HG02623 (cell line): ENCODE results near the gene EAF2.
A peak's percentile ranks its signal among the peaks of the same experiment; 100 is the strongest.

Experiments used
- ATAC-seq: cut with Tn5 transposase; IDR thresholded peaks from one replicate; pipeline ENCODE4 v1.9.1; 2021; ENCODE audit warnings: moderate library complexity; ENCODE audit not compliant: unreplicated experiment

Gene EAF2

DNA sequence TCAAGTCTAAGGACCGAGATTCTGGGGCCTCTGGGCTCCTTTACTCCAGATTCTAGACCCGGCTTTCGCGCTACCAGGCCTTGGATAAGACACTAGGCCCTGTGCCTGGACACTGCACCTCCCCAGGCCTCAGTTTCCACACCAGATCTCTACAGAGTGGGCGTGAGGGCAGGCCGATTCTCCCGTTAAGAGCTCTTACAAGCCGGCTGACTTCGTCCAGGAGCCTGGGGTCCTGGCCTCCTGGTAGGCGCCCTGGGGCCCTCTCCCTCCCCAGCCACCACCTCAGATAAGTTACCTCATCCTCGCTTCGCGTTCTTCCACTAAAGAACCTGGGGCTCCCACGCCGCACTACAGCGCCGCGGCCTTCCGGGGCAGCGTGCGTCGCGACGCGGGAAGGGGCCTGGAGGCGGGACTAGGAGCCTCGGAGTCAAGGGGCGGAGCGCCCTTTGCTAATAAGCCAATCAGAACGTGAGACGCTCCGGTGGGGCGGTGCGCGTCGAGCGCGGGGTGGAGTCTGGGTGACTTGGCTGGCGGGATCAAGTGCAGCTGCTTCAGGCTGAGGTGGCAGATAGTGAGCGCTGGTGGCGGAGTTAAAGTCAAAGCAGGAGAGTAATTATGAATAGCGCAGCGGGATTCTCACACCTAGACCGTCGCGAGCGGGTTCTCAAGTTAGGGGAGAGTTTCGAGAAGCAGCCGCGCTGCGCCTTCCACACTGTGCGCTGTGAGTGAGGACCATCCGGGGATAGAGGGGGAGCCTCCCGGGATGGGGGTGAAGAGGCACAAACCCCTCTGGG, at the start of gene EAF2, which contains the start of gene IQCB1:
Gene EAF2, plus strand, starts transcription at position 539 of the 794 bp plus-strand sequence. Its CDS starts 77 bp downstream, at position 616.
Gene IQCB1, minus strand, starts transcription at position 390 of the 794 bp plus-strand sequence. CDS start 6,100 bp downstream, outside the sequence.
- peak; percentile 96 for ATAC-seq

DNA sequence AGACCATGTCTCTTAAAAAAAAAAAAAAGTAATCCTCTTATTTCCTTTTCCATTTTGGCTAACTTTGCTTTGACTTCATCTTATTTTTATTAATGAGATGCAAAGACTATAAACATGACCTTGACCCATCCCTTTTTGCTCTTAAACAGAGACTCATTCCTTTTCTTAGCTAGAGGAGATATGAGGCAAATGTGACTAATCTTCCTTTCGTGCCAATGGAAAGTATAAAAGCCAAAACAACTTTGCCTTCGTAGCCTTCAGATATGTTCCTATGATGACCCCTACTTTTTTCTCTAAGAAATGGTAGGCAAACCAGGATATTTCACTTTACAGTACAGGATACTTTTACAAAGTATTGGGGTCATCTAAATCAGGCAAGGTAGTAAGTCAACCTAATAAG, 48.5 kb upstream of the EAF2 start:
- ATAC-seq = no peak

DNA sequence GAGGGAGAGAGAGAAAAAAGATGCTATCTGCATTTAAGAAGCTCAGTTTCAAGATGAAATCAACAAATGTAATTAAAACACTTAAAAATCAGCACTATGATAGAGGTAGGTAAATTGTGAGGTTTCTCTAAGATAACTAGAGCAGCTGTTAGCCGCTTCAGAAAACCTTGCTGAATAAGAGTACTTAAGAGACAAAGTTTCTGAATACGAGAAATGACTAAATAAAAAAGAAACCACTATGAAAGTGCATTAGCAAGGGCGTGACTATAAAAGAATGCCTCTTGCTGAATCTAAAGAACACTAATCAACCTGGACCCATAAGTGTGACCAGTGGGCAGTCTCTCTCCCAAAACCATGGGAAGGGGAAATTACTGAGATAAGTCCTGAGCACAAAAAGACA, 41.9 kb upstream of the EAF2 start:
- ATAC-seq = no peak

DNA sequence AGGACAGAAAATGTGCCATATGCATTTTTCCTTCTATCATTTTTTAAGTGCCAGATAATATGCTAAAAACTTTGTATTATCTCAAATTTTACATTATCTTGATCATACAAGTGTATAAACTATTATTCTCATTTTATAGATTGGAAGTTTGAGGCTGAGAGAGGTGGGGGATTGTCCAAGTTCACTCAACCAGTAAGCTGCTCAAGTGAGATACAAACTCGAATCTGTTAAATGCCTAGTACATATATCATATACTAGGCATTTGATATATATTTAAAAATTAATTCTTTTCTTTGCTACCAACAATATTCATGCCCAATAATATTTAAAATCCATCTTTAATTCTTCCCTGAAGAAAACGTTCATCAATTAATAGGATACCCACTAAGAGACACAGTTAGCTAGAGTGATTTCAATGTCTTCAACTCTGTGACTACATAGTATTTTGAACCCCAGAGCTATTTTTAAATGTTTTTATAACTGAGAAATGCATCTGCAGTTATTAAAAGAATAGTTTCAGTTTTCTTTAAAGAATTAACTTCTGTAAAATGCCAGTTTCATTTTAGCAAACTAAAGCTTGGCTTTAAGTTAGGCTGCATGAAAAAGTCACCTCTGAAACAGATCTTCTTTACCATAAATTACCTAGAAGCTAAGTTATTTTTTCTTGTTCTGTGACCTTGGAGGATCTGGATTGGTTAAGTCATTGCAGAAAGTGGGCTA, 40.6 kb upstream of the EAF2 start:
- no peak for ATAC-seq

DNA sequence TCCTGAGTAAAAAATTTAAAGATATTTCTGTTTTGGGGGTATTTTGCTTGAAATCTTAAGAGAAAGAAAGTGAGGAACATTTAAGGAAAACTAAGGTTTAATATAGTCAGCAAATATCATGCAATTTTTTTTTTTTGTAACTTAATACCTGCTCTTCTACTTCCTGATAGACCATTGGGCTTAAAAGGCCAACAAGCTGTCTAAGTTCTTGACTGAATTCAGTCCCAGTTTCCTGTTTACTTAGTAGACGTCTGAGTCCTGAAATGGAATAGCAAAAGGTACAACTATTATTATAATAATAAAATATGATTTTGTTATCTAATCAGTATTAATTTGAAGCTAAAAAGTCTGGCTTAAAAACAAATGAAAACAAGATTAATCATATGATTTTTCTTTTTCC, 38.0 kb upstream of the EAF2 start:
- ATAC-seq = no peak

DNA sequence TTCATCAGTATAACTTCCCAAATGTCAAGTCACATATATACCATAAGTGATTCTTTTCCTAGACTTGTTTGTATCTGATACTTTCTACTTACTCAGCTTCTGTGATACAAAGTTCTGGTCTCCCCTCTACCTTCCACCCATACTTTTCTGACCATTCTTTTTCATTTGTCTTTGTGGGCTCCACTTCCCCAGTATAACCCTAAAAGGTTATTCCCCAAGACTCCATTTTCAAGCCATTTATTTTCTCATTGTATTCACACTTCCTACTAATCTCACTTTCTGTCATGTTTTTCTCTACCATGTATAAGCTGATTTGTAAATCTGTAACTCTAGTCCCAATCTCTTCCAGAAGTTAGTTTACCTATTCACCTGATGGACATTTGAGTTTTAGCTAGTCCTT, 34.1 kb upstream of the EAF2 start:
- no peak for ATAC-seq

DNA sequence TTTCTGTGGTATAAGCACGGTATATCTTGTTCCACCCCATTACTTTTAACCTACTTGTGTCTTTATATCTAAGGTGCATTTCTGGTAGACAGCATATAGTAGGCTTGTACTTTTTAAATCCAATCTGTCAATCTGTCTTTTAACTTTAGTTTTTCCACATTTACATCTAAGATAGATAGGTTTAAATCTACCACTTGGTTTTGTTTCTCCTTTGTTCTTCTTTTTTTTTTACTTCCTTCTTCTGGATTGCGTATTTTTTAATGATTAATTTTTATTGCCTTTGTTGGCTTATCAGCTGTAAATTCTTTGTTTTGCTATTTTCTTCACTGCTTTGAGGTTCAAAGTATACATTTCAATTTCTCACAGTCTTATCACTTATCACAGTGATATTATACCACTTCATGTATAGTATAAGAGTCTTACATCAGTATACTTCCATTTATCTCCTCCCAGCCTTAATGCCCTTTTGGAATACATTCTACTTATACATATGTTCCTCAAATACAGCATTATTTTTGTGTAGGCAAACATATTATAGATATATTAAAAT, 31.2 kb upstream of the EAF2 start:
- no peak for ATAC-seq

DNA sequence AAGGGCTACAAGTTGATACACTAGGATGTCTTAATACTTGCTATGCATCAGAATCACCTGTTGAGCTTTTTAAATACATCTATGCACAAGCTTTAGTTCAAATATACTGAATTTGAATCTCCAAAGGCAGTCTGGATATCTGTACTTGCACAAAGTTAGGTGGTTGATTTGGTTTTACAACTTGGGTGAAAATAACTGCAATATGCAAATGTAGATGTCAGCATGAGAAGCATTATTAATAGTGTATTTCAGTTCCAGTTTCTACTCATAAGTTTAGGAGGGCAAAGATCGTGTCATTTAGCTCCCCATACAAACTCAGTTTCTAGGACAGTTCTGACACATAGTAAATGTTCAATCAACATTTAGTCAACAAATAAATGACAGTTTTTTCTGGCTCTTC, 25.8 kb upstream of the EAF2 start:
- ATAC-seq = peak; percentile 95

DNA sequence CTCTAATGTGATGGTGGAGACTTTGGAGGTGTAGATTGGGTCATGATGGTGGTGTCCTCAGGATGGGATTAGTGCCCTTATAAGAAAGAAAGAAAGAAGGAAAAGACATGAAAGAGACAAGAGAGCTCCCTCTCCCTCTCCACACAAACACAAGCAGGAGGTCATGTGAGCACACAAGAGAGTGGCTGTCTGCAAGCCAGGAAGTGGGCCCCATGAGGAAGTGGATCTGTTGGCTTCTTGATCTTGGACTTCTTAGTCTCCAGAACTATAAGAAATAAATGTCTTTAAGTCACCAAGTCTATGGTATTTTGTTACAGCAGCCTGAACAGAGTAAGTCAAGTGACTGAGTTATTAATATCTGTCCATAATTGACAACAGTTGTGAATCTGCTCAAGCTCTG, 17.3 kb upstream of the EAF2 start:
- no peak for ATAC-seq

DNA sequence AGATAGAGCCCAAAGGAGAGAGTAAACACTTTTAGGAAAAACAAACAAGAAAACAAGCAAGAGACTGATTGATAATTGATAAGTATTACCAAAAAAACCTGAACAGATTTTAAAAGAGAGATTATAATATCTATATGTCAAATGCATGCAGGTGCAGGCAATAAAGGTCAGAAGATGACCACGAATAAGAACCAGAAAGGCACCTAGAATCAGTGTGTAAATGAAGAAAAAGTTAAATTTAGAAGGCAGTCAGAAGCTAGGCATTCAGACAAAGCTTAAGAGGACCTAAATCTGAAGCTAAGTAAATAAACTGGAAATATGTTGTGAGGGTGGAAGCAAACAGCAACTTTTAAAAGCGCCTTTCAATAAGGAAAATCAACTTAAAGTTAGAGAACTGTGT, 16.4 kb upstream of the EAF2 start:
- no peak for ATAC-seq

DNA sequence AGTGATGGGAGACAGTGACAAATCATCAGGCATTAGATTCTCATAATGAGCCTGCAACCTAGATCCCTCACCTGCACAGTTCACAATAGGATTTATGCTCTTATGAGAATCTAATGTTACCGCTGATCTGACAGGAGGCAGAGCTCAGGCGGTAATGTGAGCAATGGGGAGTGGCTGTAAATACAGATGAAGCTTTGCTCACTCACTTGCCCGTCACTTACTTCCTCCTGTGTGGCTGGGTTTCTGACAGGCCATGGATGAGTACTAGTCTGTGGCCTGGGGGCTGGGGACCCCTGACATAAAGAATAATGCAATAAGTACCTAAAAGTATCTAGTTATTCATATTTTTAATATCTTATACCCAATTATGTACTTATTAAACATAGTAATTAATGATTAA, 15.8 kb upstream of the EAF2 start:
- no peak for ATAC-seq

DNA sequence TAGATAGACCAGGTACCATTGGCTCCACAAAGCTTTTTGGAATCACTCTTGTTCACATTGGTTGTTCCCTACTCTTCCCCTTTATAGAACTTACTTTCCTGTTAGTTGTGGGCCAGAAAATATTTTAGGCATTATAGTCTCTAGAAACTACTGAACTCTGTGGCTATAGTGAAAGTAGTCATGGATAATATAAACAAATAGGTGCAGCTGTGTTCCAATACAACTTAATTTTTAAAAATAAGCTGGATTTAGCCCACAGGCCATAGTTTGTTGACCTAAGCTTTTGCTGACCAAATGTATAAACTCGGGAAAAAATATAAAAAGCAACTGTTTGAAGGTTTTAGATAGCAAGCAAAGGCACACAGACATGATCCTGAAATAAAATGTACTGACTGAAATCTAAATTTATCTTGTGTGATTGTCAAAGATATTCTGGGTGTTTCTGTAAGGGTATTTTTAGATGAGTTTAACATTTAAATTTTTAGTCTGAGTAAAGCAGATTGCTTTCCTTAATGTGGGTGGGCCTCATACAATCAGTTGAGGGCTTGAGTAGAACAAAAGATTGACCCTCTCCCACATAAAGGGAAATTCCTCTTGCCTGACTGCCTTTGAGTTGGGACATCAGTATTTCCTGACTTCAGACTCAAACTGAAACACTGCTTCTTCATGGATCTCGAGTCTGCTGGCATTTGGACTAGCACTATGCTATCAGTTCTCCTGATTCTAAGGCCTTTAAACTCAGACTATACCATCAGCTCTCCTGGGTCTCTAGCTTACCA, 13.4 kb upstream of the EAF2 start:
- ATAC-seq = no peak

DNA sequence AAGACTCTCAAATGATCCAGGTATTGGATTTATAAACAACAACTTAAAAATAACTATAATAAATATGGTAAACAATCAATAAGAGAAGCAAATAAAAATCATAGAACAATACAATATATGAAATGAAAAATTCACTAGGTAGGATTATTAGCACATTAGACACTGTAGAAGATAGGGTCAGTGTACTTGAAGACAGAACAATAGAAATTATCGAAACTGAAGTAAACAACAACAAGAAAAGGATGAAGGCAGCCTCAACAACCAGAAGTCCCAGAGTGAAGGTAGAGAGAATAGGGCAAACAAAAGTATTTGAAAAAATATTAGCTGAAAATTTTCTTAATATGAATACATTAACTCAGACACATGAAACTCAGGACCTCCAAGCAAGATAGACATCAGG, 12.0 kb upstream of the EAF2 start:
- no peak for ATAC-seq

DNA sequence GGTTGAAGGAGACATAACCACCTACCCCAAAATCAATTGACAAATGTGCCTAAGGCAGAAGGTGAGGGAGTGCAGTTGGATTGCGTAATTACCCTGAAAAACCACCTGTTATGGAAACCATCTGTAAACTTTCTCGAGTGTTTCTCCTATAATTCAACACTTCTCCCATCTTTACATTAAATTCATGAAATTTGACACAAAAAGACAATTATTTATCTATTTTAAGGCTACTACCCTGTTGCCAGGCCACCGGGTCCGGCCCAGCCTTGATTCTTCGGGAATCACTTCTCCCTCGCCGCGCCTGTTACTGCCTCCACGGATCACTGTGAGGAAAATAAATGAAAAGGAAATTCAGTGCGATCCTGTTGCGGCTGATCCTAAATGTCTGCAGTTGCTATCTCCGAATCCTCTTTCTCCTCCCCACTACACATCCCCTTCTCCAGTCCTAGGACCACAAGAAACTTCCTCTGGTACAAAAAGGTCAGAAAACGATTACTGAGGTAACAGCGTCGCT, 795 bp upstream of the EAF2 start:
- no peak for ATAC-seq

DNA sequence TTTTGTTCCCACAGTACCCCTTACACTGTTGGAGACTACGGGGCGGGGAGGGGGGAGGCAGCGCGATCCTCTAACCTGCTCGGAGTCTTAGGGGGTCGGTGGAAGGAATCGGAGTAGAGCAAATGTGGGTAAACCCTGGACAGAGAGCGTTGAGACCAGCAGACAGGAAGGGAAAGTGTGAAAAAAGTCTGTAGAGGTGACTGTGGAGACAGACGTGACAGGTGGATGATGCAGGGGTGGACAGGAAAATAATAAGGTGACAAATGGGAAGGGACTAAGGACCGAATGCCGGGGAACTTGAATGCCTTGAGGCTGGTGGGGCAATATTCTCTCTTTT, 424 bp downstream of the EAF2 start:
- peak; percentile 13 for ATAC-seq

DNA sequence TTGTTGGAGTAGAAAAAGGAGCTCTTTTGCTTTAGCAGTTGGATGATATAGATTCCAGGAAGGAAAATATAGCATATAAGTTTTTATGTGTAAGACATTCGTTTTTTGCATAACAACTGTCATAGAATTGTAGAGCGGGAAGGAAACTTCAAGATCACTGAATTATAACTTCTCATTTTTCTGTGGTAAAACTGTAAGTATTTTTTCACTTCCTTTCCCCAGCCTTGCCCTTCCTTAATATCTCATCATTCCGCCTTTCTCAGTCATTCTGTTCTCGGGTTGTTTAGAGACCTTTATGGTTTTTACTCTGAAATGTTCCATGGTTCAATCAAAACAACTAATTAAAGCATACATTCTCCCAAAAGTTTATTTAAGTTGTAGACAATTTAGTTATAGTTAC, 1.1 kb downstream of the EAF2 start:
- no peak for ATAC-seq

DNA sequence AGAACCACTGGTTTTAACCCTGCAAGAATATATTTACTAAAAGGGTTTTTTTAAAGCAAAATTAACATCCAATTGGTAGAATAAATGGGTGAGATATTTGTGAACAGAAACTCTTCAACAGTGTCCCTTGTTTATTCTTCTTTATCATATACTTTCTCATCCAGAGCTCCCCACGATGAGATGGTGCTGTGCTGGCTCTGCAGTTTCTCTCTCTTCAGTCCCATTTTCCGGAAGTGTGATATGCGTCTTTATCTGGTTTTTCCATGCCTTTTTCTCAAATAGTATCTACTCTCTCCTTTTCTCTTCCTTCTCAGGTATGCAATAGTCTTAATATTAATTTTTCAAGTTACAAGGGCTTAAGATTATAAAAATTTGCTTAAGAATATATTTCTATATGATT, 1.5 kb downstream of the EAF2 start:
- no peak for ATAC-seq

DNA sequence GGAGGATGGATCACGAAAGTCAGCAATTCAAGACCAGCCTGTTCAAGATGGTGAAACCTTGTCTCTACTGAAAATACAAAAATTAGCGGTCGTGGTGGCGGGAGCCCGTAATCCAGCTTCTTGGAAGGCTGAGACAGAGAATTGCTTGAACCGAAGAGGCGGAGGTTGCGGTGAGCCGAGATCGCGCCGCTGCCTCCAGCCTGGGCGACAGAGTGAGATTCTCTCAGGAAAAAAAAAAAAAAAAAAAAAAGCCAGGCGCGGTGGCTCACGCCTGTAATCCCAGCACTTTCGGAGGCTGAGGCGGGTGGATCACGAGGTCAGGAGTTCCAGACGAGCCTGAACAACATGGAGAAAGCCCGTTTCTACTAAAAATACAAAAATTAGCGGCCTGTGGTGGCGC, 5.0 kb downstream of the EAF2 start:
- no peak for ATAC-seq

DNA sequence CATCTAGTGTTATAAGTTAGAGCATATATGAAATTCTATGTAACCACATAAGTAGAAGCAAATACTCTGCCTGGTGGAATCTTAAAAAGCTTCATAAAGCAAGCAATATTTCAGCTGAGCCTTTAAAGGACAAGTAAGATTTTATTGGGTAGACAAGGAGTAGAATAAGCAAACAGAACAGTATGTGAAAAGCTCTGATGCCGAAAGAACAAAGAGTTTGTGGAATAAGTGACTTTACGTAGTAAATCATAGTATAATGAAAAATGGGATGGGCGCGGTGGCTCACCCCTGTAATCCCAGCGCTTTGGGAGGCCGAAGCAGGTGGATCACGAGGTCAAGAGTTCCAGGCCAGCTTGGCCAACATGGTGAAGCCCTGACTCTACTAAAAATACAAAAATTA, 9.9 kb downstream of the EAF2 start:
- no peak for ATAC-seq

DNA sequence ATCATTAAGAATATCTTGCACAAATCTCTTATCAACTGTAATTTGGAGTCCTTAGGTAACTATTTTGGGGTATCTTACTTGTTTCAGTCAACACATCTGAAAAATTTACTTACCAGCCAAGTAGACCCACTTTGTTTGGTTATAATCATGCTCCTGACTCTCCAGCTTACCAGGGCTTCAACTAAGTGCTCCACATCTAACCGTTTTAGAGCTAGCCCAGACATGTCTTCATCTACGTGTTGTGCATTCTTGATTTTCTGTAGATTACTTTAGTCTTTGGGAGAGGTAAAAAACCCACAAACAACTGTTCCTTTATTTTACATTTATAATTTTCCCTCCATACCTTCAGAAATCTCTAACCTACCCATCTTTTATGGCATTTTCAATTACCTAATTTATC, 17.2 kb downstream of the EAF2 start:
- ATAC-seq = no peak

DNA sequence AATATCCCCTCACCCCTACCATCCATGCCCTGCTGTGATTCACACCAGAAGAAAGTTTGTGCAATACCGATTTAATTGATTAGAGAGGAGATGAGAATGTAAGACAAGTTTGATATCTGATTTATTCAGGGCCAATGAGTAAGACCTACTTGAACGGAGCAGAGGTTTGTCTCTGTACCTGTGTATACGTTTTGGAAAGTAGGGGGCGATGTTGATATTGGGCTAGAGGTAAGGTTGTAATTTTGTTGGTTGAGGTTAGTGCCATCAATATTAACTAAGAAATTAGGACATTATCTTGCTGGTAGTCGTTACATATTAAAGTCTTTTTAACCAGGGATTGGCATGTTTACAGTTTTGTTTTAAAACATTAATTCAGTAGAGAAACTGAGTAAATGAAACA, 20.5 kb downstream of the EAF2 start:
- no peak for ATAC-seq
